HG03097 (cell line): ENCODE measurements around the gene RCAN2.
"Not testable (repeated sequence)": the region's sequence is repeated elsewhere in the genome, so short reads cannot be mapped to it uniquely, and the experiment has no call there.

Experiments used
- ATAC-seq: cut with Tn5 transposase; IDR thresholded peaks from one replicate; pipeline ENCODE4 v1.9.1; 2021; ENCODE audit not compliant: unreplicated experiment, low FRiP score

The RCAN2 gene

DNA sequence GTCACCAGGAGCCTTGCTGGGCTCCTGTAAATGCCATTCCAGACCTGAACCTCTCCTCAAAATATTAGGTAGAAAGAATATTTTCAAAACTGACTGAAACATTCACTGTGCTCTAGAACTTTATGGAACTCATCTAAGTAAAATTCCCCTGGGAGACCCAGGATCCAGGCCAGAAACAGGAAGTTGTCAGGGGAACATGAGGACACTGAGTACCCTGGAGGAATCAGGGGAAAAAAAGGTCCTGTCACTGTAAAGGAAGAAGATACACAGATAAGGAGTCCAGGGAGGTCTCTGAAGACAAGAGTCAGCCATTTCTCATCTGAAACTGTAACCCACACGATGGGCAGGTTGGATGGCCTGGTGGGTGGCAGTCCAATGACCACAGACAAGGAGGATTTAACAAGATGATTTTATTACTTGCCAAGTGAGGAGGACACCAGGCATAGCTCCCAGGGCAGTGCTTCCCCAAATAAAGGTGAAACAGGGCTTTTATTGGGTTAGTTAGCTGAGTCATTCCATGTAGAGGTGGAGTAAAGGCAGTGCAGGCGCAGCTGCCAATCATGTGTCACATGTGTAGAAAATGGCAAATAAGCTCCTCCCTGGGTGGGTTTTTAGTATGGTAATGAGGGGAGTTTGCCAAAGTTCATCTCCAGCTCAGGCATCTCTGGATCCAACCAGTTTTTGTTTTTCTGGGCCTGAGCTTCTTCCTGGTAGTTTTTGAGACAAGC lies 138.5 kb downstream of the RCAN2 start:
- ATAC-seq = no peak

DNA sequence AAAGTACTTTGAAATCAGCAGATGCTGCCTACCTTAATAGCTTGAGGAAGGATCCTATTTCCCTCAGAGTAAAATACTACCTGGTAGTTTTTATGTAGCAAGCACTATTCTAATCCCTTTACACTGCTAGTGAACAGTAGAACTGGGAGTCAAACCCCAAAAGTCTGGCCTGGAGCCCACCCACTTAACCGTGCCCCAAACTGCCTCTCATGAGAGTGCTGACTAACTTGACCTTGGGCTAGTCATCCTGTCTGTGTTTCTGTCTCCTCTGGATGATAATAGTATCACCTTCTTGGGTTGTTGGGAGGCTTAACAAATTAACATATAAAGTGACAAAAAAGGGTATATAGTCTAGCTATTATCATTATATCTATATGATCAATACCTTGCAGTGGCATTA lies 140.5 kb downstream of the RCAN2 start:
- ATAC-seq = no peak

DNA sequence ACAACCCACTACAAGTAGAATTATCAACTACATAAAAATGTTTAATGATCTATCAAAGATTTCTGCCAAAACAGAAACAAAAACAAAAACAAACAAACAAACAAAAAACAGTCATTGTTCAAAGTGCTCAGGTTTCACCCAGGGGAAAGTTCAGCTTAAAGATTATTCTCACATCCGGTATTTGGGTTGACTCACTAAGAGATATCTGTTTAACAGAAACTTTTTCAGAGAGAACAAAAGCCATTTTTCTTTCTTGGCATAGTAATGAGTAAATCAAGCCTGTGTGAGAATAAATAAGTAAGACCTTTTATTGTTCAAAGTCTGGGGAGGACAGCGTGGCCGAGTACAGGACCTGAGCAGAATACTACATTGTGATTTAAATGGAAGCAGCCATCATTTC lies 143.6 kb downstream of the RCAN2 start:
- ATAC-seq = no peak

DNA sequence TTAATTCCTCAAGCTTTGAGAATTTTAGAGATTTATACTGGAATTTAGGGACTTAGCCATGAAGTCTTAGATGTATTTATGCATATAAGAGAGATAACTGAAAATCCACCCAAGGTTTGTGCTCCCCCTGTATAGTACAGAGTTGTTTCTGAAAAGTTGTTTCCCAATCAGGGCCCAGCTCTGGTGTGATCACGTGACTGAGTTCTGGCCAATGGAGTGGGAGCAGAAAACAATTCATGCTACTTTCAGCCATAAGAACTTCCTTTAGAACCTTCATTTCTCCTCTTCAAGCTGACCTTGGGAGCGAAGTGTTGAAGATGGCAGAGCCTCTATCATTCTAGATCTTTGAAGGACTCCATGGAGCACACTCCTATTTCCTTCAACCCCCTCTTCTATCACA lies 151.0 kb downstream of the RCAN2 start:
- no peak for ATAC-seq

DNA sequence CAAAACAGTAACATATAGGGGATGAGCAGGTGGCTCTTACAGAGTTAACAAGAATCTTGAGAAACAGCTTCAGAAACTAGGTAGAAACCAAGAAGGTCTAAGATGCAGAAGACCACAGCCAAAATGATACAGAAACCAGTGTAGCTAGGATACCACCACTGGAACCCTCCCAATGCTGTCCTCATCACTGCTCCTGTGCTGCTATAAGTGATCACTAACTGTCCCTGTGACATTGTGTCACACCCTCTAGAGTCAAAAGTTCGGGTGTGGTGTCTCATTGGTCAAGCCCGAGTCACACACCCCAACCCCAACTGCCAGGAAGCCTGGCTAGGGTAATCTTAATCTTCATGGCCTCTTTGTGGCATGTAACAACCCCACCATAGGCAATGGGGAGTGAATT lies 153.1 kb downstream of the RCAN2 start:
- ATAC-seq = peak; percentile 91

DNA sequence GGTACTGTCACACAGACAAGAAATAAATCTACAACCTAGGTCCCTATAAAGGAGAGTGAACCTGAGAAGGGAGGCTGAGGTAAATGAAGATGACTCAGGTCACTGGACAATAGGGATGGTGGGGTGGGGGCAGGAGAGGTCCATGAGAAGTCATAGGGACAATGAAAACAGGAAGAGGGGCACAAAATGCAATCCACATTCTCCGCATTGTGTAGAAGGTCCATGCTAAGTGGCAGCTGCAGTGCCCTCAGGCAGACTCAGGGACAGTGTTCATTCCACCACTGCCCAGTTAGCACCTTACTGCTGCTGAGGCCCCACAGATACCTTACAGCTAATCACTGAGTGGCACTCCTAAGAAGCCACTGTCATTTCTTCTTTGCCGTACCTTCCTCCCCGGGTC lies 156.8 kb downstream of the RCAN2 start:
- no peak for ATAC-seq

DNA sequence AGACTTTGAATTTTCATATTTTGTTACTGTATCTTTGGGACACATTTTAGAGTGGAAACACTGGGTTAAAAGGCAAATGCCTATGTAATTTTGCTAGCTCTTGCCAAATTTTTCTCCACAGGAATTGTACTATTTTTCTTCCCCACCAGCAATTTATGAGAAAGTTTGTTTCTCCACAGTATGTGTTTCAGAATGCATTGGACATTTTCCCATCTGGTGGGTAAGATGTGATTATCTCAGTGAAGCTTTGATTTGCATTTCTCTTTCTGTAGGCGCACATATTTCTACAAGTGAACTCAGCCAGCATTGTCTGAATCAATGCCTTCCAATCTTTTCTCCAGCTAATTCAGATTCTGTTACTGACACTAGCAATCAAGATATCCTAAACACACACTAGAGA lies 157.8 kb downstream of the RCAN2 start:
- no peak for ATAC-seq

DNA sequence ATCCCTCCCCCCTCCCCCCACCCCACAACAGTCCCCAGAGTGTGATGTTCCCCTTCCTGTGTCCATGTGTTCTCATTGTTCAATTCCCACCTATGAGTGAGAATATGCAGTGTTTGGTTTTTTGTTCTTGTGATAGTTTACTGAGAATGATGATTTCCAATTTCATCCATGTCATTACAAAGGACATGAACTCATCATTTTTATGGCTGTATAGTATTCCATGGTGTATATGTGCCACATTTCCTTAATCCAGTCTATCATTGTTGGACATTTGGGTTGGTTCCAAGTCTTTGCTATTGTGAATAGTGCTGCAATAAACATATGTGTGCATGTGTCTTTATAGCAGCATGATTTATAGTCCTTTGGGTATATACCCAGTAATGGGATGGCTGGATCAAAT lies 158.8 kb downstream of the RCAN2 start:
- ATAC-seq = not testable (repeated sequence)

DNA sequence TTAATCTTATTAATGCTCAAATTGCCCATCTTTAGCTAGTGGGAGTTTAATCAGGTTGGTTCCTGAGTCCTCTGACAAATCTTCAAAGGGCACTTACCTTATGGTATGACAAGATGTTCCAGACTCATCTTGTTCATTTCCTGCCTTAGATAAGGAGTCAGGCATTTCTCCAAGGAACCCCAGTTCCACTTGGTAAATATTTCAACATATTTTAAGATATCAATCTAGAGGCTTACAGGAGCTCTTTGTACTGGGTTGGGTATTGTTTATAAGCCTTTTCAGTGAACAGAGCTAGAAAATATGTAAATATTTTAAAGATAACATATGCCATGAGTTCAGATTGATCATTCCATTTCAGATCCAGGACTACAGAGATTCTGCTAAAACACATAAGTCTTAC lies 159.8 kb downstream of the RCAN2 start:
- ATAC-seq = no peak

DNA sequence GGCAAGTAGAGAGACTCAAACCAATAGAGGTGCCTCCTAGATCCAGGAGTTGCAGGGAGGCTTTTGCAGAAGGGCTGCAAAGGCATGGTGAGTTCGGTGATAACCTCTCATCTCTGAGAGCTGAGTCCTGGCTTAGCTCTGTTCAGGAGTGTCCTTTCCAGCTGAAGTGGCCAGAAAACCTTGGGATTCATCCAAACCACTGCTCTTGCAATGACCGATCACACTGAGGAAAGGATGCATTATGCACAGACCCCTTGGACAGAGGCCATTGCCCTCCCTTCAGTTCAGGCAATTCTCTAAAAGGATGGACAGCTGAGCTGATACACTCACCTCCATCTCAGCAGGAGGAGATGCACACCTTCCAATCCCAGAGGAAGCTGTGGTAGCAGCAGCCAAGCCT lies 161.7 kb downstream of the RCAN2 start:
- no peak for ATAC-seq

DNA sequence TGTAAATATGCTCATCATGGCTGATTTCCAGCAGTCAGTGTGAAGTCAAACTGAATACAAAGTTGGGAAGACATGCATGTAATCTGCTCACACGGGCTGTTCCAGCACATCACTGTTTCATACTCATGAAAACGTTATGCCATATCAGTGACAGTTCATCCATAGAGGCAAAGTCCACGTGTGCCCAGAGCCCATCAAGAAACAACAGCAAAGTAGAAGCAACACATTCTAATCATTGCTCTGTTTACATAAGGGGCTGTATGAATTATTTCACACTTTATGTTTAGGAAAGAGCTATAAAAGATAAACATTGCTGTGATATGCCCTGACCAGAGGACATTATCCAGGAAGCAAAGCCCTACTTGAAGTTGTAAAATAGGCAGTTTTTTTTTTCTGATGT lies 163.5 kb downstream of the RCAN2 start:
- no peak for ATAC-seq

DNA sequence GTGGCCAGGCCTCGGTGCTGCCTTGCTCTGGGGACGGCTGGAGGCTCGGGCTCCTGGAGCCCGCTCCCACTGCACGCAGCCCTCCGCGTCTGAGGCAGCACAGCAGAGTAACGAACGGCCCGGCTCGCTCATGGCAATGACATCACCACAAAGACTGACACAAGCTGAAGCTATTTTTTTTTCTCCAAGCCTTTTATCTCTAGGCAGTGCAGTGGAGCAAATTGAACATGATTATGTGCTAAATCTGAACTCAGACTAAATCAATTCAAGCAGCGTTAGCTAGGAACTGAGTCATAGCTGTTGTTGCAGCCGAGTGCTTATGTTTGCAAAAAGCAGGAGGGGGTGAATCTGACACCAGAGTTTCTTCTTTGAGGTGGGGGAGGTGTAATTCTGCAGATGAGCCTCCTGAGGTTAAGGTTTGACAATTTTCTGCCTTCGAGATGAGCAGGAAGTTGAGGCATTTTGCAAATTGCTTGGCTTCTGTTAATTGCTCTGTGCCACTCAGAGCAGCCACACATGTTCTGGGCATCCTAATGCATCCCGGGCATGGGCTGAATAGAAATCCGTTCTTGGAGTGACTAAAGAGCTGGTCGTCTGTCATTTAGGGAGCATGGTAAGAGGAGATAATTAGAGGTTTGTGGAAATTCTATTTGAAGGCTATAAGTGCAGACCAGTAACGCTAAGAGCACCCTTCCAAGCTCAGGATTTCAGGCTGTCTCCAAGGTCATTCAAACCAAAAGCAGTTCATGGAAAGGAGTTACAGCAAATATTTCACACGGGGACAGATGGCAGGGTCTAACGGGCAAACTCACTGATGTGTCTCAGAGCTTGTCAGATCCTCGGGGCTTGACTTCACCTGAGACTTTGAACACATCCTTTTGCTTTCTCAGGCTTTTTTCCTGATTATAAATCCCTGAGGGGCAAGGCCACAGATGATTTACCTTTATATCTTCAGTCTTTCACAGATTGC lies 165.4 kb downstream of the RCAN2 start:
- ATAC-seq = no peak

DNA sequence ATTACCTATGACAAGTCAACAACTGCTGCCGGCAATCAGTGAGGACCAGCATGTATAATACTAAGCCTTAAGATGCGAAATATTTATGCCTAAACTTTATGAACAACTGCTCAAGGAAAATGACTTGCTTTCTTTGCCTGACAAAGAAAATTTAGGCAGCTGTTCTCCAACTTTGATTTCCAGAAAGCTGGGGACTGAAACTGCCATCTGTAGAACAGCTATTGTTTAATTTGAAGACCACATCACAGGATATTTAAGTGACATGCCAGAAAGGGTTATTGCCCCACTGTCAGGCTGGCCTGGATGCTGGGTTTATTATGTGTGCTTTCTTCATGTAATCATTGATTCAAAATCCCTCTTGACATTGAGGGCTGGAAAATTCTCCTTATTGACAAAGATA lies 166.5 kb downstream of the RCAN2 start:
- no peak for ATAC-seq

DNA sequence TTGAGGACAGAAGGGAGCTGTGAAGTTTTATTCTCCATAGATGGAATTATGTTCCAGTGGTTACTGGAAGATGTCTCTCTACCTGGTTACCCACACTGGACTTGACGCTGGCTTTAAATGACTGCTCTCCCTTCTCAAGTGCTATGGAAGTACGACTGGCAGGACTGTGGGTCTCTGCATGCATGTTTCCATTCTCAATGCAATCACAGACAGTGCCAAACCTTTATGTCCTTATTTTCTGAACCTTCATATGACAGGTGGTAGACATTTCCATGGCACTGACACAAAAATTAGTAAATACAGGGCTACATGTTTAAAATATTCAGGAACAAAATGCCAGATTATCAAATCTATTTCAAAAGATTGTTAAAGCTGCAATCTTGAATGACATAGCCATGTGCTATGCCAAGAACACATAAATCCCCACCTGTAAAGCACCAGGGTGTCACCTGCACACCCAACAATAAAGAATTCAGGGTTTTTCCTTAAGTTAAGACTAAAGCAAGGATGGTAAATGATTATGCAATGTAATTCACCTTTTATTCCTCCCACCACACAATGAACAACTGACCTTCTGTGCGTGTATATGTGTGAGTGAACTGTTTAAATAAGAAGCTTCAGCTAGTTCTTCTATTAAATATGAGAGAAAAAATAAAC lies 167.2 kb downstream of the RCAN2 start:
- ATAC-seq = no peak

DNA sequence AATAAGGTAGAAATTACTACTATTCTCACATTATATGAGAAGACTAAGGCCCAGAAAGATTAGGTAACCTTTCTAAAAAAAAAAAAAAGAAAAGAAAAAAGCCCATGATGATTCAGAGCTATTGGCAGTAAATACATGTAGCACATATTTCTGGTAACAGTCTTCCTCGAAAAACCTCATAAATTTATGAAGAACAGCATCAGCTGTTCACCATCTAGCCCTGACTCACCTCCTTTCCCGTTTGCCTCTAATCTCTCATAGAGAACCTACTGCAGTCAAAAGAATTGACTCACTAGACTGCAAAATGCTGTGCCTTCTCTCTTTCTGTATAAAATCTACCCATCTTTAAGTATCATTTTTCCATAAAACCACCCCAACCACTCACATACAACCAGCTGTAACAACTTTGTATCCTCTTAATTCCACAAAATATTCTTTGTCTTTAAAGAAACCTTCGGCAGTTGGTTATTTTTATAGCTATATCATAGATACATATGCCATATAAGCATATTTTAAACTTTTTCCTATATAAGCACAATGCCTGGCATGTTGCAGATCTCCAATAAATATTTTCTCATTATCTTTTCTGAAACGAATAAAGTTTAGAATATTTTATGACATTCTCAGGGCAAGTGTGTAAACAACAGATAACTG lies 167.8 kb downstream of the RCAN2 start:
- no peak for ATAC-seq

DNA sequence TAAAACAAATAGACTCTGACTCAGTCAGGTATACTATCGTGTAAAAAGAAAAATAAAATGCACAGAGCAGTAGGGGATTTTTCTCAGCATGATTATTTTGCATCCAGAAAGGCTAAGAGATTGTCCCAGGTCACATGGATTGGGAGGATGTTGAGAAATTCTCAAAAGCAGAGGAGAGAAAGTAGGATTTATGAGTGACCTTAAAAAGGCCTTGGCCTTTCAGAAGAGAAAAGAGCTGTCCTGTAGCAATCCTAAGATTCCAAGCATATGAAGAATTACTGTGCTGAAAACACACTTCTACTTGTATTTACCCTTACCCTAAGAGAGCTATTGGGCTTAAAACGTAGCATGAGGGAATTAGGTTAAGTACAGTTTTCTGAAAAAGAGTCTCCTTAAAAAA lies 170.7 kb downstream of the RCAN2 start:
- ATAC-seq = no peak

DNA sequence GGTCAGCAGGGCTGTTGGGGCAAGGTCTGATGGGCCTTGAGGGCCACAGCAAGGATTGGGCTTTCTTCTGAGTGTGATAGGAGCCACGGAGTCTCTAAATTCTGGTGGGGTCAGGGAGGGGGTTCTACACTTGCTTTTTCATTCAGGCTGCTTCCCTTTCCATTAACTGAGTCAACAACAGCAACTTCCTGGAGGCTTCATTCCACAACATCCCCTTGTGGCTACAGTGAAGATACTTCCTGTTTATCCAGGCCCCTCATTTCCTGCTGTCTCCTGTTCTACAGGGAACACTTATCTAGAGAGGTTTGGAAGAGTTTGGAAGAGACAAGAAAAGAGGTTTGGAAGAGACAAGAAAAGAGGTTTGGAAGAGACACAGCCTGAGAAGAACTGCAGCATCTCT lies 175.7 kb downstream of the RCAN2 start:
- no peak for ATAC-seq

DNA sequence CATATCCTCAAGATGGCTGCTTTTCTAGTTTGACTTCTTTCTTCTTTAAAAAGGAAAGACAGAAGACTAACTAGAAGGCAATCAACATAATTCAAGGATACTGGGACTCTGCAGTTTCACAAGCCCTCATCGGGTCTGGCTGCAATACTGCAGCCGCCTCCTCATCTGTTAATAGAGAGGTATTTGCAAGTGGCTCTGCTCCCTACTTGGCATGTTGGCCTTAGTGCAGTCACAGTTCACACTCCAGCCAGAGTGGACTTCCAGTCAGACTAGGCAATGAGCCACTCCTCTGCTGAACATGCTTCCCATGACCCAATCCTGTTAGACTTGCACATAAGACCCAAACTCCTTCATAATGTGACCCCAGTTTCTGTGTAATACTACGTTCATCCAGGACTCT lies 178.6 kb downstream of the RCAN2 start:
- no peak for ATAC-seq

DNA sequence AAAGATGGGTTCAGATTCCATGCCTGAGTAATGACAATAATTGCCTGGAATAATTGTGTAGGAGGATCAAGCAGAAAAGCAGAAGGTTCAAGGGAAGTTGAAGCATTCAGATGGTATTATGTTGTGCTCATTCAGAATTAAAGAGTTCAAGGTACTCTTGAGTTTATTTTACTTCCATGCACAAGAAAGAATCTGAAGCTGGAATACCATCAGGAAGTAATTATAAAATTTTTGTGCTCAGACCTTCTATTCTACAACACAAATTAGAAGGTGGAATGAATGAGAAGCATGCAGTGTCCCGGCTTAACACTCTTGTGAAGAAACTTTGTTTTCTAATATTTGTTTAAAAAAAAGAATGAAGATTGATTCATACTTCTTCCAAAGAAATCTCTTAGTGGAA lies 181.1 kb downstream of the RCAN2 start:
- ATAC-seq = no peak

DNA sequence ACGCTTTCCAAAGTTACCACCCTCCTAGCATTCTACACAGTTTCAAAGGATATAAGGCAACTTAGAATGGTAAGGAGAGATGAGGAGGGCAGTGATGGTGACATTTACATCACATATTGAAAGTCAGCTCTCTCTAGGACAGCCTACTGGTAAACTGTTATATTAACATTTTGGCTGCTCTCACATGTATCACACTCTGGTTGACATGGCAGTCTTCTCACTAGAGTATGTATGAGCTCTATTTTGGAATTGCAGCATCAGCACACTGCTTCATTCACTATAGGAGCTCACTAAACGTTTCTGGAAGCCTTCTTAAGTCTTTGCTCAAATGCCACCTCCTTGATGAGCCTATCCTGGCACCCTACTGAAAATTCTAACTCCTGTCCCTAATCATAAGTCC lies 184.8 kb downstream of the RCAN2 start:
- ATAC-seq = no peak

DNA sequence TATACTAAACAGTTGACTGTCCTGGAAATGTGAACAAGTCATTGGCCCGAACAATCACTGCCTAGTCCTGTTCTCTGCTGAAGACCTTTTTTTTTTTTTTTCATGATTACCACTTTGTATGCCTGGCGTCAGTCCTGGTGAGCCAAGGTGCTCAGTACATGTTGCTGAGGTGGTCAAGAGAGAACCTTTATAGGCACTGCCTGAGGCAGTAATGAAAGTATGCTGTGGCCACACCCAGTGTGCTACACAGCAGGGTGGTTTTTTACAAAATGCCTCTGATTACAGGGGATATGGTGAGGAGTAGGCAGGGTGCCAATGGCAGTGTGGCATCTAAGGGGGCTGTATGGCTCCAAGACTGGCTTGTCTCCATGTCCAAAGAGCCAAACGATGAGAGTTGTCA lies 185.4 kb downstream of the RCAN2 start:
- ATAC-seq = no peak
